GM21723 (cell line): ENCODE results near the gene LDLRAD4.

Experiments
- ATAC-seq: cut with Tn5 transposase; IDR thresholded peaks from one replicate; pipeline ENCODE4 v1.9.1; 2021; ENCODE audit warnings: mild to moderate bottlenecking, moderate library complexity; ENCODE audit not compliant: unreplicated experiment

The LDLRAD4 gene

DNA sequence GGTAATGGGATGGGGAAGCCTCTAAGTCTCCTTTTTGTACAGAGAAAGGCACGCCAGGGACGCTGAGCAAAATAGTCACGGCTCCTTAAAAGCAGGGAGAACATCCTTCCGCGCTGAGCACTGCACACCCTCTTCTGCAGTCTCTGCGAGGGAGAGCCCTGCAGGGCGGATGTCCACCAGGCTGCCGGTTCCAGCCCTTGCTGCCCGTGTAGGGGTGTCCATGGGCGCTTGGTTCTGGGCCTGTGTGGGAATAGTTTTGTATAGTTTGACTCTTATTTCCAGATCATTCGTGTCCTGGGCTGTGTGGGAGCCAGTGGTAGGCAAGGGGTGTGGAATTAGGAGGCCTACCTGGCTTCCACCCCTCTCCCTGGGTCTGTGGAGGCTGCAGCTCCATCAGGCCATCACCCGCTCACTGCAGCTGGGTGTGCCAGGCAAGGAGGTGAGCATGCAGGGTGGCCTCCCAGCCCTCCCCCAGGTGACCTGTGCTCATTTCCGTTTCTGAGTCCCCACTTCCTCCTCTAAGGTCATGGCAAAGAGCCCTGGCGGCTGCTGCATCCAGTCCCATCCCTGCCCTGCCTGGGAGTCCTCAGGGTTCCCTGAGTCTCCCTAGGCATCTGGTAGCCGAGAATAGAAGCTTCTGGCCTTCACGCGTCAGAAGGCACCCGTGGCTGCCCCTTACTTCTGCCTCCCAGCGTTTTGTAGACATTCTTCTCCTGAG lies 202.6 kb downstream of the LDLRAD4 start:
- ATAC-seq = no peak

DNA sequence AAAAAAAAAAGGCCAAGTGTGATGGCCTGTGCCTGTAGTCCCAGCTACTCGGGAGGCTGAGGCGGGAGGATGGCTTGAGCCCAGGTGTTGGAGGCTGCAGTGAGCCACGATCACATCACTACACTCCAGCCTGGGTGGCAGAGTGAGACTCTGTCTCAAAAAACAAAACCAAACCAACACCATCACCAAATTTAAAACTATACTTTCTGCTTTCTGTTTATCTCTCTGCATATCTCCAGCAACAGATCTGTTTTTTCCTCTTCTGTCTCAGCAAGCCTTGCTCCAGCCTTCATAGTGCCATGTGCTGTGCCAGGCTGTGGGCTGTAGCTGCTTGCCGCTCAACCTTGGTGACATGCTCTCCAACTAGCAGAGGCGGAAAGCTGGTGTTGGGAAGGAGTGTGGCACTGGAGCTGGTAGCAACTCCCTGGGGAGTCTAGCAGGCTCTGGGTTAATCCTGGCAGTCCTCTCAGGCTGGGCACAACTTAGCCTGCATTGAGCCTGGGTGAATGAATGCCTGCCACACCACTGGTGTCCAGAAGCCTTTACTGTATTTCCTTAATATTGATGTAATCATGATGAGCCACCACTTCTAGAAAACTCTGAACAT lies 204.1 kb downstream of the LDLRAD4 start:
- ATAC-seq = no peak

DNA sequence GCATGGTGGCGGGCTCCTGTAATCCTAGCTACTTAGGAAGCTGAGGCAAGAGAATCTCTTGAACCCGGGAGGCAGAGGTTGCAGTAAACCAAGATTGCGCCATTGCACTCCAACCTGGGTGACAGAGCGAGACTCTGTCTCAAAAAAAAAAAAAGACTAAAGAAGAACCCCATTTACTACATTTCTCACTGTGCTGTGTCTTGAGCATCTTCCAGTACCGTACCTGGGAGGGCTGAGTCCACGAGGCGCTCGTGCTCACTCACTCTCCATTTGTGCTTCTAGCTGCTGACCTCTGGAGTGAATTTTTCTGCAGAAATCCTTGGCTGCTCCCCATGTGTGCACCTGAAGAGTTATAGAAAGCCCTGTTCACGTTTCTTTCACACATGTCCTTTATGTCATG lies 204.8 kb downstream of the LDLRAD4 start:
- no peak for ATAC-seq

DNA sequence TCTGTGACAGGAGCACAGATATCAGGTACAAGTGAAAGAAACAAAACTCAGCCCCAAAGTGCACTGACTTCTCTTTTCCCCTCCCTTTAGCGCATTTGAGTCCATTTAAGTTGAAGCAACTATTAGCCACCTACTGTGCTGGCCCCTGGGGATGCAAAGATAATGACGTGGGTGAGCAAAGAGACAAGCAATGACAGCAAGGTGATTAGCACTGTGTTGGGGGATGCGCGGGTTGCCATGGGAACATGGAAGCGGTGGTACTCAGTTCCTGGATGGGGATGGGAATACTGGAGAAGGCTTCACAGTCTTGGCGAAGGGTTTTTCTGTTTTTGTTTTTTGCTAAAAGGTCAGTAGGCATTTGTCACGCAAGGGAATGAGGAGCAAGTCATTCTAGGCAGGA lies 205.8 kb downstream of the LDLRAD4 start:
- ATAC-seq = no peak

DNA sequence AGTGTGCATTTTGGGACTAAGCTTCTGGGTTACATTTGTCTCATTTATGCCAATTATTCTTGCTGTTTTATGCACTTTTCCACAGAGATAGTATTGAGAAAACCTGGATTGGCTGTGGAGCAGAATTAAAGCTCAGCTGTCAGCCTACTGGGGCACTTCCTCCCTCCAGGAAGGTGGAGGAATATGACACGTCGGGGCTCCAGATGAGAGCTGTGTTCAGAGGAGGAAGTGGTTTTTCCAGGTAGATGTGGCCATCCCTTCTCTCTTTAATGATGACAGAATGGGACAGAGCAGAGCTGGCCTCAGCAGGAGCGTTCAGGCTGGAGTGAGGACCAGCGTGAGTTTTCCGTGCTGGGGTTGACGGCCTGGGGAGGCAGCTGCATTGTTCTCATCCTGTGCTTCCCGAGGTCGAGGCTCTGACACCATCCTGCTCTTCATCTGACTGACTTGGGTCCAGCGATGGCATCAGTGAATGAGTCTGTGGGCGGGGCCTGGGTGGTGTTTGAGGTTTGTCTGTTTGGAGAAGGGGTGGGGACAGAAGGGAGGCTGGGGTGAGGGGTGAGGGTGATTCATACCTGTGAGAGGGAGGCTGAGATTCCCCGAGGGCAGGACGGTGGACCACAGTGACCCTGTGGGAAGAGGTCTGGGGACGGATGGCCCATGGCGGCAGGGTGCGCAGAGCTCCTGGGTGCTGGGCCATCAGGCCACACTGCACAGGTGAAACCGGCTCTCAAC lies 207.0 kb downstream of the LDLRAD4 start:
- ATAC-seq = no peak

DNA sequence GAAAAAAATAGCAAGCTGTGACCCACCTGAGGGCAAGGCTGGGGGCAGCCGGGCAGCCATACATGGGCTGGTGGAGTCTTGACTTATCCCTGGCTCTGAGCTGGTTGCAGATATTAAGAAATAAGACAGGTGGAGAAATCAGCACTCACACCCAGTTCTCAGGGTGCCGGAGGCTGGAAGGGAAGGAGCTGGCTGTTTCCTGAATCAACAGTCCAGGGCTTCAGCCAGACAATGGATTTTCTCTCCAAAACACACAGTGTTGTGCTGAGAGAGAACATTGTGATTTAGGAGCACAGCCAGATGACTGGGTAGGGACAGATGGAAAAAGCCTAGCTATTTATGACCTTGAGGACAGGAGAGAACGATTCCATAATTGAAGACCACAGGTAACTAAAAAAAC lies 208.8 kb downstream of the LDLRAD4 start:
- no peak for ATAC-seq

DNA sequence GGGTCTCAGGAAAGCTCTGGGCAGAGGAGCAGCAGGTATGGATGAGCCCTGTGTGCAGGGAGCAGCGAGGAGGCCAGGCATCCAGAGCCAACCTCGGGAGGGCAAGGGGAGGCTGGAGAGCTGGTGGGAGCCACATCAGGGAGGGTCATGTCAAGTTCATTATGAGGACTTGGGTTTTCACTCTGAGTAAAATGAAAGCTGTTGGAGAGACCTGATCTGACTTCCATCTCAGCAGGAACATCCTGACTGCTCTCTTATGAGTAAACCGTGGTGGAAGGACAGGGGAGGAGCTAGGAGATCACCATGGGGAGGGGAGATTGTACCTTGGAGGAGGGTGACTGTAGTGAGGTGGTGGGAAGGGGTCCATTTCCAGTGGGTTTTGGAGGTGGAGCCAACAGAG lies 209.8 kb downstream of the LDLRAD4 start:
- ATAC-seq = no peak

DNA sequence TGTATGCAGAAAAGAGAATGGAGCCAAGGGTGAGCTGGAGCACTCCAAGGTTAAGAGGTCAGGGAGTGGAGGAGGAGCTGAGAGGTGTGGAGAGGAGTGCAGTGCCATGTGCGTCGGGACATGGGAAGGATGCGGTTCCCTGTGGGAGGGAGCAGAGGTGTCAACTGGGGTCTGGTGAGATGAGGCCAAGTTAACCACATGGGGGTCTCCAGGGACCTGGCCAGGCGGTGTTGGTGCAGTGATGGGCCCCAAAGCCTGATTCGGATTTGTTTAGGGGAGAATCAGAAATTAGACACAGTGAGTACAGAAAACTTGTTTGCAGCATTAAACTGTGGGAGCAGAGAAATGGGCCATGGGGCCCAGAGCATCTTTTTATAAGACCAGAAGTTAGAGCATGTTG lies 210.5 kb downstream of the LDLRAD4 start:
- no peak for ATAC-seq

DNA sequence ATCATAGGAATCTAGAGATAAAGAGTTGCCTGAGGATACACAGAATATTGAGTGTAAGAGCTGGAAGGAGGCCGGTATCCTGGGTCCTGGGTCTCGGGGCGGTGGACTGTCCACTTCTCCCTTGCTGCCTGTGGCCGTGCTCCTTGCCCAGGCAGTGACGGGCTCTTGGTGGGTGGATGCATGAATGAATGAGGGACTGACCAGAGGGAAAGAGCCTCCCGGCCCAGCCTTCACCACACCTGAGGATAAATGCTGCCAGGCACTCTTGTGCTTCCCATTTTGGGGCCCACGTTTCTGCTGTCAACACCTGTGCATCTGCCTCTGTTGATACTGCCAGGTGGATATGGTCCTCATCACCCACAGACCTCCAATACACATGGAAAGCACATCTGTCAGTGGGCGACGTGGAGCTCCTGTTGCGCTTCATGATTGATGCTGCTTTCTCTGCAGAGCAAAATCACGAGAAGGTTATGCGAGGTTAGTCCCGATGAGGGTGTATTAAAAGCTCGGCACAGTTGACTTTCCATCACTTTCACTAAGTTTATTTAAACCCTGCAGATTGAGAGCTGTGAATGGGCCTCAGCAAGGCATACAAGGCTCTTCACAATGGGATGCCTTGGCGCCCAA lies 211.4 kb downstream of the LDLRAD4 start:
- no peak for ATAC-seq

DNA sequence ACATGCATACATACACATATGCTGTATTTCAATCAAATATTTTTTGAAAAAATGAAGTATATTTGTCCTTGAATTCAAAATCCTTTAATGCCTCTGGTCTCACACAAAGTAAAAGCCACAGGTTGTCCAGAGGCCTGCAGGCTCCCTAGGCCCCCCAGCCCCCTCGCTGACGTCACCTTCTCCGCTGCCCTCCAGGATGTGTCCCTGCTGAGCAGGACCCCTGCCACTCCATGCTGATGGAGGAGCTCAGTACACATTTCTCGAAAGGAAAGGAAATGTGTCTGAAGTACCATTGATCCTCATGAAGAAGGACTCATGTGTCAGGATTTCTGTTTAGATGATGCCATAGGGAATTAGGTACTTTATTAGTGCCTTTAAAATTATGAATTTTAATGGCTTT lies 212.1 kb downstream of the LDLRAD4 start:
- ATAC-seq = no peak

DNA sequence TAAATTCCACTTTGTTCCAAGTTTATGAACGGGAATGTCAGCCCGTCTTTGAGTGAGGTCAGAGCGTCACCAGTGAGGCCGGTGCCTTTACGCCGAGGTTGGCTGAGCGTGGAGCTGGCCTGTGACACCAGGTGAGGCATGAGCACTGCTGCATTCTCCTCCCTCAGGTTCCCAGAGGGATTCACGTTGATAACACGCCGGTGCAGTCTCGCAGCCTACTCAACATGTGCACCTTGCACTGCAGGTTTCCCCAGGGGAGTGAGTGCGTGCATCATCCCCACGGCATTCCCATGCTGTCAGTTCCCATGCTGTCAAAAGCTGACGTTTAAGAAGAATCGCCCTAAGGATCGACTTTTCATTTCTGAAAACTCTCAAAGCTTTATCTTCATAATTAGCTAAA lies 213.3 kb downstream of the LDLRAD4 start:
- ATAC-seq = no peak

DNA sequence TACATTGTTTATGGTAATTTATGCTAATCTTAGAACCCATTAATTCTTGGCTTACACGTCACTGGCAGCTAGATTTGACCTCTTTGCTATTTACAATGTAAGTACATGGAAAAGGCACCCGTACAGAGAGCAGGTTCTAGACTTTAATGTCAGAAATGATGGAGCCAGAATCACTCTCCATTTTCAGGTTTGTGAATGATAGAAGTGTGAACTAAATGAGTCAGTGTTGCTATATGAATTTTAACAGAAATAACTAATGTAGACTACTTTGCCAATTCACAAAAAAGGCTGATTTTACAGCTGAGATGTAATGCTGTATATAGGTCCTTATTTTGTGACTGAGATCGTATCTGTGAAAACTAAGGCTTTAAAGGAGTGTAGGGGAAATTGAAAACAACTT lies 214.6 kb downstream of the LDLRAD4 start:
- ATAC-seq = no peak

DNA sequence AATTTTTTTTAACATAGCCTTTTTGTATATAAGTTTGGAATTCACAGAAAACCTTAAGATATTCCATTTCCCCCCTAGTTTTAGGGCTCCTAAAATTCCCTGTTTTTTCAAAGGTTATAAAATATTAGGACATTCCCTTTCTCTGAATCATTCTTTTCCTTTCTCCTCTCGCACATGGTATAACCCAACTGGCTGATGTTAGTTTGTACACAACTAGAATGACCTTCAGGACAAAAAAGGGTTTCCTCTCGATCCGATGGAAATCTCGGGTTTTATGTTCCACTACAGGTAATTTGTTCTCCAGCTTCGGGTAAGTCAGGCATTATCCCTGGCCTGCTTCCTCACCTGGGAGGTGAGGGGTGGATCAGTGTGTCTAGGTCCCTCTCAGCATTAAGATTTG lies 215.1 kb downstream of the LDLRAD4 start:
- no peak for ATAC-seq

DNA sequence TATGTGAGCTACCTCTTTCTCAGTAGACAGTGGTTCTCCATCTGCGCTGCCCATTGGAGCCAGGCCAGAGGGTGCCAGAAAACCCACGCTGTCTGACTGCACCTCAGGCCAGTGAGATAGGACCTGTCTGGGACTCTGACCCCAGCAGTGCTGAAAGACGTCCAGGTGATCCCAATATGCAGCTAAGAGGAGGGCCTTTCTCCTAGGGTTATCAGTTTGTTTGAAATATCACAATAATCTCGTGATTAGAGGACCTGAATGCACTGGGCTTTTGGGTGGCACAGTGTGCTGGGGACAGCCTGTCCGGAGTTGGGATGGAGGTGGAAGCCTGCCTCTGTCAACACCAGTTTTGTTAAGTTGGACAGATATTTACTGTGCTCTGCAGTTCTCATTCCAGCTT lies 216.3 kb downstream of the LDLRAD4 start:
- no peak for ATAC-seq

DNA sequence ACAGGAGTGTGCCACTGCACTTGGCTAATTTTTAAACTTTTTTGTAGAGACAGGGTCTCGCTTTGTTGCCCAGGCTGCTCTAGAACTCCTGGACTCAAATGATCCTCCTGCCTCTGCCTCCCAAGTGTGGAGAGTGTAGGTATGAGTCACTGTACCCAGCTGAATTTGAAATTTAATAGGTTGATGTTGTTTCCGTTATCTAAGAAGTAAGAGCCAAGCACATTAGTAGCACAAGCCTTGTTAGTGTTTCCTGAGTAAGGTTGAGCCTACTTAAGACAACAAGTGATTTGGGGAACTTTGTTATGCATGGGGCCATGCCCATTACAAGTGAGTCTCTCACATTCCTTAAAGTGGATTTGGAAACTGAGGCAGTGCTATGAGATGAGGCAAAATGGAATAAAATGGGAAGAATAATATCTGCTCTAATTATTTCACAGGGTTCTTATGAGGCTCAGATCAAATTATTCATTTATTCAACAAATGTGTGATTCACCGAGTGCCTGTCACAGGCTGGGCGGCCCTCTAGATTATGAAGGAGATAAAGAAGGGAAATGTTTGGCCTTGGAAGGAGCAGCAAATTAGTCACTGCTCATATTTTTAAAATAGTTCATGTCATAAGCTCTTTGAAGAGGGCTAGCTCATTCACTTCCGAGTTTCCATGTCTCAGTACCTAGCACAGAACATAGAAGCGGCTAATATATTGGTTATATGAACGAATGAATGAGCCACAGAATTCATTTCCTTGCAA lies 217.2 kb downstream of the LDLRAD4 start:
- ATAC-seq = no peak

DNA sequence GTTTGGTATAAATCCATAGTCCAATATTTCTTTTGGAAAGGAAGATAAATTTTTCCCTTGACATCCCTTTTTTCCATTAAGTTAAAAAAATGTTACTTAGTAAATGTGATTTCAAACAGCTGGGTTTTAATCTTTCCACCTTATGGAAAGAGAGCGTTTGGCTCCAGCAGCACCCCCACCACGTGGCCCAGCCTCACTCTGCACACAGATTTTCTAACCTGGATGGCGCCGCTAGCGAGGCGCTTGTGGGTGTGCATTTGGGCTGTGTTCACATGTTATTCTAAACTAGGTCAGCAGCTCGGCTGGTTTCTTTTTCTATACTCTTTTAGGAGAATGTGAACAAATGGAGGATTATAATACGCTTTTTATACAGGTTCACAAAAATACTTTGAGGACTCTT lies 218.0 kb downstream of the LDLRAD4 start:
- no peak for ATAC-seq

DNA sequence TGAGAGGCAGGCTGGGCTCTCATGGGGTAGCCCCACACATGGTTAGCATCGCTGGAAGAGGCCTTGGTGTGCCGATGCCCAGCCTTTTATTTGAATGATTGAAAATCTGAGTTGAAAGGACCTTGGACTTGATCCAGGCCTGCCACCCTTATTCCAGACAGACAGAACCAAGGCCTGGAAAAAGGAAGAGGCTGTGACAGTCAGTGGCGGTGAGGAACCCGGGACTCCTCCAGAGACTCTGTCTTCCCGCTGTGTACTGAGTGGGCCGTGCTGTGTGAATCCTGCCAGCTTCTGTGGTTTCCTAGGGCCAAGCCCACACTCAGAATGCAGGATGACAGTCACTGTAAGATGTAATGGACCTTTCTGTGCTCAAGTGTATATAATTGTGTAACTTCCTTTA lies 218.5 kb downstream of the LDLRAD4 start:
- ATAC-seq = no peak

DNA sequence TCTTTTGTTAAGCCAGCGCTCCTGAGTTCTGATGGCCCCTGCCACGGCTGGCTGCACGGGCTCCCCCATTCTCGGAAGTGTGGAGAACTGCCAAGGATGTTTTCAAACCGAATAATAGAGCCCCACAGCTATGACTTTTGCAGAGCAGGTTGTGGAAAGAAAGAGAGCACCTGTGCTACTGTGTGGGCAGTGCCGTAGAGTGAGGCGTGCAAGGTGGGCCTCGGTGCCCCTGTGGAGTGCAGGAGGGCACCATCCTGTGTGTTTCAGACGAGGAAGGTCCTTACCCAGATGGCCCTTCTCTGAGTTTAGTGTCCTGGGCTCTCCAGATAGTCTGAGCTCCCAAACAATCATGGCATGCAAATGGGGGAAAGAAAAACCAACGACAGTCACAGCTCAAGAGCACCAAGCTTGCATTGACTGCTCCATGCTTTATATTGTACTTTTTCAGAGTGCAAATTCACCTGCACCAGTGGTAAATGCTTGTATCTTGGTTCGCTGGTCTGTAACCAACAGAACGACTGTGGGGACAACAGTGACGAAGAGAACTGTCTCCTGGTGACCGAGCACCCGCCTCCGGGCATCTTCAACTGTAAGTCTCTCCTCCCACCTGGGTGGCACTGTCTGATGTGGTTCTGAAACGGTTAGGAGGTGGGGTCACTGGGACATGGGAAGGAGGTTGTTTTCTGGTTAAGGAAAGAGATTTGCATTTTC lies 219.4 kb downstream of the LDLRAD4 start:
- no peak for ATAC-seq

DNA sequence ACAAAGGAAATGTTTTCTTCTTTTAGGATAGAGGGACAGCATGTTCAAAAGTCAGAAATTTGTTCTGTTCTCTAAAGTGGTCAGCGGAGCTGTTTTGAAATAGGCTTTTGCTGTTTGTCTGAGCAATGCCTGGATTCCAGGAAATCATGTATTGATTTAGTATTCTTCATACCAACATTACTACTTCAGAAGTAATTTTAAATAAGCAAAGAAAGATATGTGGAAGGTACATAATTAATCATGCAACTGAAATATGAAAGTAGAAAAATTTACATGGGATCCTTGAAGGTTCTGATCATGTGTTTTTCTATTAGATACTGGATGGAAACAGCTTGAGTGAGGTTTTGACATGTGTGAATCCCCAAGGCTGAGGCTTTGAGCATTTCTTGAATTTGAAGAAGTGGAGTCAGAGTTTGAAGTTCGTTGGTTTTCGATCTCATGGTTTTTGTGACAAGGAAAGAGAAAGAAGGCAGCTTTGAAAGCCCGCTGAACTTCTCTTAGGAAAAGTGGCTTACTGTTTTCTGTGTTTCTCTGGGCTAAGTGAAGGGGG lies 220.0 kb downstream of the LDLRAD4 start:
- no peak for ATAC-seq

DNA sequence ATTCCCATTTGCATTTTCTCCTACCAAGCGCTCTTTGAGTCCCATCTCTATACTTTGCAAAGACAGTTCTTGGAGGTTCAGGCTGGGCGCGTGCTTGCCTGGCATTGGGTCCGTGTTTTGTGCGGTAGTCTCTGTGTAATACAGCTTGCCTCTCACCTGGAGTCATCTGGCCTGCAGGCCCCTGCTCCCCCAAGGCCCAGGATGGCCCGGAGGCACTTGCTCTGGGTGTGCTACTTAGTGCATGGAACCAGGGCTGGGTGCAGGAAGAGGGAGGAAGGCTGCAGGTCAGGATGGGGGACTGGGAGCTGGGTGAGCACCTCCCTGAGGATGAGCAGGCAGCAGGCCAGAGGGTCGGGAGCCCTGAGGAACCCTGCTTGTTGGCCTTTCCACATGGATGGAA lies 220.9 kb downstream of the LDLRAD4 start:
- no peak for ATAC-seq
